A549 (cell line): ENCODE measurements around the gene MOB1B. TPM values are rescaled to one million over a fixed set of nuclear protein-coding genes. Genes with fewer than 3 reads are reported as not detected.

Experiments used
- ATAC-seq, 2 experiments: fragments of 200-7000 bp in 1 of 2; fragments of >200 bp in 1 of 2; cut with Nextera tagmentation in 1 of 2; cut with Tn5 transposase in 1 of 2; 3 replicates each; pipeline versions ENCODE4 v1.8.0 to v1.9.1; 2018 to 2020; ENCODE audit warnings: mild to moderate bottlenecking in 1 of 2, moderate library complexity in 1 of 2
- CTCF ChIA-PET: fragments of 300-600 bp; sonication (Branson Sonifier 250); formaldehyde crosslinking; extraction: SDS; loops from one replicate; lab custom pipeline; 2021; ENCODE audit warnings: antibody characterized with exemption, inconsistent platforms; lab: Yijun Ruan, JAX
- POLR2A ChIA-PET: fragments of 350-600 bp; formaldehyde crosslinking; extraction: SDS; loops from one replicate; lab custom pipeline; 2021; ENCODE audit warnings: antibody characterized with exemption, inconsistent platforms; lab: Yijun Ruan, JAX
- DNase-seq, 2 experiments: peaks; one replicate each; pipeline versions ENCODE4 v3.0.0 to v3.0.0-alpha.2; 2011 to 2016; ENCODE audit warnings: low read depth in 1 of 2, low spot score in 1 of 2
- FAIRE-seq: peaks from 2 replicates; lab custom pipeline; 2011; peaks lifted over from hg19 to GRCh38; lab: Jason Lieb, UNC
- H3K27ac ChIP-seq, 2 experiments: fragments of >200 bp; sonication (Bioruptor Twin); formaldehyde crosslinking; 3 replicates each; pipeline ENCODE4 v1.5.1; 2016 to 2017
- H3K4me1 ChIP-seq: fragments of >200 bp; sonication (Bioruptor Twin); formaldehyde crosslinking; 3 replicates; pipeline ENCODE4 v1.6.1; 2016
- H3K4me2 ChIP-seq: fragments of >200 bp; sonication (Bioruptor Twin); formaldehyde crosslinking; 3 replicates; pipeline ENCODE4 v1.6.1; 2016
- H3K4me3 ChIP-seq: fragments of >200 bp; sonication (Bioruptor Twin); formaldehyde crosslinking; 3 replicates; pipeline ENCODE4 v1.5.1; 2016
- H3K9me3 ChIP-seq: fragments of >200 bp; sonication (Bioruptor Twin); formaldehyde crosslinking; 3 replicates; pipeline ENCODE4 v1.6.1; 2016
- BCL3 ChIP-seq: fragments of >200 bp; sonication (Bioruptor Twin); formaldehyde crosslinking; IDR thresholded peaks from 3 replicates; pipeline ENCODE4 v1.6.1; 2016
- CBX2 ChIP-seq: fragments of 200-600 bp; sonication (generic); IDR thresholded peaks from 2 replicates; pipeline ENCODE4 v1.6.1; 2016; ENCODE audit warnings: low read depth, mild to moderate bottlenecking, borderline replicate concordance
- CEBPB ChIP-seq, 2 experiments: fragments of >200 bp in 1 of 2; sonication (Bioruptor Twin) in 1 of 2; formaldehyde crosslinking in 1 of 2; IDR thresholded peaks; 2 replicates each; pipeline ENCODE4 v1.6.1; 2012 to 2016
- CHD2 ChIP-seq: fragments of 150-350 bp; IDR thresholded peaks from 2 replicates; pipeline ENCODE4 v1.6.1; 2014; ENCODE audit warnings: low read length; ENCODE audit not compliant: partially characterized antibody
- EHMT2 ChIP-seq: fragments of 200-600 bp; sonication (generic); IDR thresholded peaks from 2 replicates; pipeline ENCODE4 v1.6.1; 2016; ENCODE audit warnings: antibody characterized with exemption, low read depth, mild to moderate bottlenecking, moderate library complexity
- ELK1 ChIP-seq: fragments of 150-350 bp; IDR thresholded peaks from 2 replicates; pipeline ENCODE4 v1.6.1; 2014; ENCODE audit warnings: low read depth, mild to moderate bottlenecking, low read length
- EP300 ChIP-seq, 2 experiments: fragments of >200 bp; sonication (Bioruptor Twin); formaldehyde crosslinking; IDR thresholded peaks; 2 replicates in 1 of 2; 3 replicates in 1 of 2; pipeline ENCODE4 v1.6.1; 2016 to 2017
- FOSB ChIP-seq: fragments of 250-450 bp; sonication (Bioruptor Pico); IDR thresholded peaks from 2 replicates; pipeline ENCODE4 v1.5.0; 2020; ENCODE audit warnings: mild to moderate bottlenecking, moderate library complexity
- FOSL2 ChIP-seq, 2 experiments: fragments of 450-650 bp in 1 of 2; fragments of >200 bp in 1 of 2; sonication (Bioruptor Twin) in 1 of 2; formaldehyde crosslinking; IDR thresholded peaks; 2 replicates each; pipeline versions ENCODE4 v1.5.0 to v1.6.1; 2016 to 2020; ENCODE audit warnings: mild to moderate bottlenecking in 1 of 2, moderate library complexity in 1 of 2
- GATA3 ChIP-seq: IDR thresholded peaks from 2 replicates; pipeline ENCODE4 v1.6.1; 2012; ENCODE audit warnings: borderline replicate concordance
- HDAC2 ChIP-seq: fragments of 200-600 bp; sonication (generic); IDR thresholded peaks from 2 replicates; pipeline ENCODE4 v1.6.1; 2016
- HES2 ChIP-seq: fragments of >200 bp; sonication (Bioruptor Twin); formaldehyde crosslinking; IDR thresholded peaks from 2 replicates; pipeline ENCODE4 v1.6.1; 2016
- HOXA7 ChIP-seq: fragments of 250-450 bp; sonication (Bioruptor Pico); IDR thresholded peaks from 2 replicates; pipeline ENCODE4 v1.5.0; 2020; ENCODE audit warnings: mild to moderate bottlenecking, moderate library complexity
- HOXB13 ChIP-seq: fragments of 250-450 bp; sonication (Bioruptor Pico); IDR thresholded peaks from 2 replicates; pipeline ENCODE4 v1.5.0; 2020; ENCODE audit warnings: low read depth, mild to moderate bottlenecking, moderate library complexity
- JUN ChIP-seq, 2 experiments: fragments of >200 bp; sonication (Bioruptor Twin); formaldehyde crosslinking; IDR thresholded peaks; 2 replicates in 1 of 2; 3 replicates in 1 of 2; pipeline ENCODE4 v1.6.1; 2016 to 2017
- MAFK ChIP-seq: fragments of 450-650 bp; IDR thresholded peaks from 2 replicates; pipeline ENCODE4 v1.6.1; 2014; ENCODE audit not compliant: partially characterized antibody
- MYC ChIP-seq: IDR thresholded peaks from 2 replicates; pipeline ENCODE4 v1.6.1; 2012; ENCODE audit warnings: mild to moderate bottlenecking, inconsistent platforms, low read length, improper control_type of control experiment, borderline replicate concordance
- RARB ChIP-seq: fragments of 250-450 bp; sonication (Bioruptor Pico); IDR thresholded peaks from 2 replicates; pipeline ENCODE4 v1.8.0; 2021; ENCODE audit warnings: mild to moderate bottlenecking, moderate library complexity
- RNF2 ChIP-seq: fragments of 200-600 bp; sonication (generic); IDR thresholded peaks from 2 replicates; pipeline ENCODE4 v1.6.1; 2016; ENCODE audit warnings: low read depth, mild to moderate bottlenecking, antibody characterized with exemption, moderate library complexity, borderline replicate concordance
- SMC3 ChIP-seq: fragments of >200 bp; sonication (Bioruptor Twin); formaldehyde crosslinking; IDR thresholded peaks from 3 replicates; pipeline ENCODE4 v1.6.1; 2018; ENCODE audit warnings: inconsistent platforms
- SREBF2 ChIP-seq: fragments of 450-650 bp; IDR thresholded peaks from 2 replicates; pipeline ENCODE4 v1.6.1; 2014; ENCODE audit warnings: mild to moderate bottlenecking, moderate library complexity
- TFCP2L1 ChIP-seq: fragments of 250-450 bp; sonication (Bioruptor Pico); IDR thresholded peaks from 2 replicates; pipeline ENCODE4 v1.5.0; 2021; ENCODE audit warnings: mild to moderate bottlenecking
- TP53 ChIP-seq: fragments of 250-450 bp; sonication (Bioruptor Pico); IDR thresholded peaks from 2 replicates; pipeline ENCODE4 v1.5.0; 2021; ENCODE audit warnings: mild to moderate bottlenecking, moderate library complexity
- ZC3H11A ChIP-seq: fragments of 450-650 bp; IDR thresholded peaks from 2 replicates; pipeline ENCODE4 v1.6.1; 2014; ENCODE audit warnings: antibody characterized with exemption, mild to moderate bottlenecking
- WGBS: methylation state at CpG from one replicate; pipeline ENCODE4 v1.1.6; 2017; ENCODE audit errors: missing lambda C conversion rate; 5-methylcytosine and 5-hydroxymethylcytosine counted together
- polyA plus RNA-seq, 4 experiments: library from polyadenylated mRNA; depleted of rRNA in 3 of 4; stranded (reverse); fragments of >200 nt; fragmentation: RNase III in 1 of 4; extraction: RNeasy Plus Mini Kit Qiagen cat#74134 plus additional on column Dnase treatment in 1 of 4; gene quantifications; 2 replicates in 3 of 4; 3 replicates in 1 of 4; pipeline ENCODE4 v1.2.3, GENCODE V29; 2011 to 2017

Gene MOB1B
- polyA plus RNA-seq, 2 of the 4 experiments (the other 2 are of a cell fraction) = 6.7 to 9.5 TPM

GRCh38 chr4:70932984-70933383, 30.8 kb downstream of the MOB1B start:
- no peaks in the 10 kb centered on the region; the same call in 2 of the 3 replicates for H3K4me1 ChIP-seq
- FAIRE-seq (no peak), DNase-seq (no peak), ATAC-seq (no peak)
- H3K27ac ChIP-seq = no peak overlapping the region
- CTCF ChIA-PET = no interaction called here
- H3K4me2 ChIP-seq = no peak overlapping the region
- H3K9me3 ChIP-seq = no peaks in the 10 kb centered on the region
- POLR2A ChIA-PET = no interaction called here
- H3K4me3 ChIP-seq = no peak overlapping the region
- TF ChIP-seq GATA3 = no peak
- no peak for TF ChIP-seq HES2
- 91% methylated on average over 2 of the region's 2 CpGs for WGBS

GRCh38 chr4:70935038-70935695, 33.0 kb downstream of the MOB1B start:
- no peak overlapping the region for H3K27ac ChIP-seq
- ChIA-PET POLR2A (no interaction called here), CTCF (no interaction called here)
- FAIRE-seq (no peak), DNase-seq (no peak), ATAC-seq (no peak)
- no peak overlapping the region for H3K4me3 ChIP-seq
- H3K9me3 ChIP-seq = no peaks in the 10 kb centered on the region
- TF ChIP-seq HOXB13 (CRISPR knock-in tag) (no peak), RNF2 (no peak), CHD2 (no peak), SREBF2 (no peak), EP300 (IDR thresholded peaks at IDR 0.05) (no peak), ZC3H11A (no peak), FOSL2 (IDR thresholded peaks at IDR 0.05) (no peak), FOSL2 (CRISPR knock-in tag; IDR thresholded peaks at IDR 0.05) (no peak), TFCP2L1 (CRISPR knock-in tag) (no peak), CEBPB (IDR thresholded peaks at IDR 0.05) (no peak), FOSB (CRISPR knock-in tag) (no peak)
- 92% methylated on average over 7 of the region's 7 CpGs for WGBS
- no peak overlapping the region for H3K4me2 ChIP-seq
- no peaks in the 10 kb centered on the region; the same call in 2 of the 3 replicates for H3K4me1 ChIP-seq

- WGBS = 69% methylated on average over 4 of the region's 4 CpGs
- no peaks in the 10 kb centered on the region for H3K9me3 ChIP-seq
- TF ChIP-seq HDAC2 = no peak
- TF ChIP-seq EP300 (IDR thresholded peaks at IDR 0.05) = no peak
- no peak for TF ChIP-seq EHMT2
- TF ChIP-seq RARB (CRISPR knock-in tag) = no peak
- TF ChIP-seq ELK1 = no peak
- TF ChIP-seq FOSL2 (IDR thresholded peaks at IDR 0.05) = no peak
- TF ChIP-seq FOSL2 (CRISPR knock-in tag; IDR thresholded peaks at IDR 0.05) = no peak
- TF ChIP-seq BCL3 = no peak
- TF ChIP-seq GATA3 = no peak
- no peak for TF ChIP-seq CBX2
- TF ChIP-seq SMC3 = no peak
- no peak for TF ChIP-seq JUN (IDR thresholded peaks at IDR 0.05)
- no peak for TF ChIP-seq TP53
- TF ChIP-seq MAFK = no peak
- no peak for TF ChIP-seq HOXA7
- TF ChIP-seq MYC = no peak
- TF ChIP-seq, all 56 proteins: peak for 0
- ChIA-PET POLR2A (no interaction called here), CTCF (no interaction called here)
- H3K27ac ChIP-seq = no peak overlapping the region
- H3K4me3 ChIP-seq = no peak overlapping the region
- no peak overlapping the region for H3K4me2 ChIP-seq
- H3K4me1 ChIP-seq = no peaks in the 10 kb centered on the region; the same call in 2 of the 3 replicates
- DNase-seq (no peak), ATAC-seq (no peak), FAIRE-seq (no peak)
These were observed 34.1 kb downstream of the MOB1B start for GRCh38 chr4:70936200-70936787.
